Mucosa of descending colon (tissue), 3 donors: ENCODE data around the gene NGLY1. TPM values are rescaled to one million over a fixed set of nuclear protein-coding genes. Genes with fewer than 3 reads are reported as not detected.
A peak's percentile ranks its signal among the peaks of the same experiment; 100 is the strongest.

Source experiments
- ATAC-seq: fragments of 200-7000 bp; cut with Tn5 transposase; one replicate; pipeline ENCODE4 v1.9.1; 2020; ENCODE audit warnings: mild to moderate bottlenecking, moderate library complexity
- DNase-seq, 3 donors: peaks; one replicate each; pipeline ENCODE4 v3.0.0-alpha.2; 2020
- H3K36me3 ChIP-seq: fragments of 200-600 bp; one replicate; pipeline ENCODE4 v1.8.0; 2021; ENCODE audit warnings: low read depth, mild to moderate bottlenecking
- H3K4me1 ChIP-seq: fragments of 200-600 bp; one replicate; pipeline ENCODE4 v1.8.0; 2021; ENCODE audit warnings: low read depth, mild to moderate bottlenecking
- H3K4me3 ChIP-seq: fragments of 200-600 bp; one replicate; pipeline ENCODE4 v1.8.0; 2021; ENCODE audit warnings: mild to moderate bottlenecking
- H3K9me3 ChIP-seq: fragments of 200-600 bp; one replicate; pipeline ENCODE4 v1.8.0; 2021; ENCODE audit warnings: mild to moderate bottlenecking
- intact Hi-C, 2 donors: fragments of 100-400 bp; cut with DNase I in 1 of 2; cut with micrococcal nuclease in 1 of 2; formaldehyde crosslinking; loops; one replicate each; pipeline versions ENCODE4 v1.11.0 to v1.11.1; 2022; cut with DNase I, micrococcal nuclease
- total RNA-seq, 3 donors: library from RNA; stranded (reverse); fragmentation: NEBNext Ultra II Directional in 2 of 3; extraction: Animal tissue kit (Norgen Biotek cat#: 25700) in 2 of 3; gene quantifications; one replicate each; pipeline versions ENCODE4 v1.2.1 to v1.2.4, GENCODE V29; 2021 to 2023
- TF ChIP-seq, protein P1 (sequence below): fragments of 200-600 bp; IDR thresholded peaks from one replicate; pipeline ENCODE4 v1.8.0; 2022; ENCODE audit warnings: antibody characterized with exemption, mild to moderate bottlenecking
- donor health status: DM: no; HTN: no; CAD: no; lungs with moderate emphysema.
- donor health status: DM: no; HTN: no; CAD: no.
- donor health status: DM: no; HTN: yes; CAD: no.

Gene NGLY1
- total RNA-seq, 3 donors from 2014 or later = 37.2 to 57.5 (median 41.1) TPM

DNA sequence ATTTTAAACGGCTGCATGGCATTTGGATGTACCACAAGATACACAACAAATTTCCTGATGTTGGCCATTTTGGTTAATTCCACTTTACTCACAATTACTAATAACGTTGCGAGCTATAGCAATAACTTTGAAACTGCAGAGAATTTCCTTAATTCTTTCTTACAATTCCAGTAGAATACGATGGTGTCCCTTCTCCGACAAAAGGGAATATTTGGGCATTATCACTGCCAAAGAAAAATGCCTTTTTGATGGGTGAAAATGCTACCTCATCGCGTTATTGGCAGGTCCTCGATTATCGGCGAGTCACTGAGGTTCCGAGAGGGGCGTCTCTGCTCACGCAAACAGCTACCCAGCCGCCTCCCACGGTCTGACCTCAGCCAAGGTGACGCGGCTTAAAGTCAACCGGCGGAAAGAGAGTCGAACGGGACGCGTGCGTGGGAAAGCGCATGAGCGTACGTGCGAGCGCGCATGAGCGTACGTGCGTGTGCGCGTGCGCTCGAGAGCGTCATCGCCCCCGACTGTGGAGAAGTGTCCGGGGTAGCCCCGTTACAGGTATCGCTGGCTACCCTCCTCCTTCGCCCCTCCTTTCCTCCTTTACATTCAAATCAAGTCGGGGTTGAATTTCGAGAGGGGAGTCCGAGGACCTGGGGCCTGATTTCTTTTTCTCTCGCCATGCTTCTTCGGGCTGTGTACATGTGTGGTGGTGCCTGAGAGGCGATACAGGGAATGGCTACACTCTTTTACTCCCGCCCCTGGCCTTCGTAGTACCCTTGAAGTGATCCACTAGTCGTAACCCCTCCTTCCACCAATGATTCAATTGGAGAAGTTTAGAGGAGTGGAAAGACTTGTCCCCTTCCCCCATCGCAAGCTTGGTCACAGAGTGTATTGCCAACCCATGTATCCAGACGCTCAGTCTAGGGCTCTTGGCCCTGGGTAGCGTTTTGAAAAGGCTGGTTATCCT is 6.6 kb upstream of the NGLY1 start, which contains the start of gene OXSM:
Gene OXSM (plus strand): TSS at position 495 of the 961 bp plus-strand sequence. CDS start 931 bp downstream, outside the sequence.
- Histone ChIP-seq H3K4me3 (peak within 1 kb of the TSS; percentile 43), H3K4me1 (peaks cover 18% of the 10 kb centered on the region), H3K9me3 (no peaks in the 10 kb centered on the region), H3K36me3 (no peaks in the 10 kb centered on the region)
- TF ChIP-seq, protein P1, sequence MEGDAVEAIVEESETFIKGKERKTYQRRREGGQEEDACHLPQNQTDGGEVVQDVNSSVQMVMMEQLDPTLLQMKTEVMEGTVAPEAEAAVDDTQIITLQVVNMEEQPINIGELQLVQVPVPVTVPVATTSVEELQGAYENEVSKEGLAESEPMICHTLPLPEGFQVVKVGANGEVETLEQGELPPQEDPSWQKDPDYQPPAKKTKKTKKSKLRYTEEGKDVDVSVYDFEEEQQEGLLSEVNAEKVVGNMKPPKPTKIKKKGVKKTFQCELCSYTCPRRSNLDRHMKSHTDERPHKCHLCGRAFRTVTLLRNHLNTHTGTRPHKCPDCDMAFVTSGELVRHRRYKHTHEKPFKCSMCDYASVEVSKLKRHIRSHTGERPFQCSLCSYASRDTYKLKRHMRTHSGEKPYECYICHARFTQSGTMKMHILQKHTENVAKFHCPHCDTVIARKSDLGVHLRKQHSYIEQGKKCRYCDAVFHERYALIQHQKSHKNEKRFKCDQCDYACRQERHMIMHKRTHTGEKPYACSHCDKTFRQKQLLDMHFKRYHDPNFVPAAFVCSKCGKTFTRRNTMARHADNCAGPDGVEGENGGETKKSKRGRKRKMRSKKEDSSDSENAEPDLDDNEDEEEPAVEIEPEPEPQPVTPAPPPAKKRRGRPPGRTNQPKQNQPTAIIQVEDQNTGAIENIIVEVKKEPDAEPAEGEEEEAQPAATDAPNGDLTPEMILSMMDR = no peak
- intact Hi-C loops = no loop called here
- peak; percentile 92 to 96 (median 92) for DNase-seq
- ATAC-seq = peak; percentile 99

DNA sequence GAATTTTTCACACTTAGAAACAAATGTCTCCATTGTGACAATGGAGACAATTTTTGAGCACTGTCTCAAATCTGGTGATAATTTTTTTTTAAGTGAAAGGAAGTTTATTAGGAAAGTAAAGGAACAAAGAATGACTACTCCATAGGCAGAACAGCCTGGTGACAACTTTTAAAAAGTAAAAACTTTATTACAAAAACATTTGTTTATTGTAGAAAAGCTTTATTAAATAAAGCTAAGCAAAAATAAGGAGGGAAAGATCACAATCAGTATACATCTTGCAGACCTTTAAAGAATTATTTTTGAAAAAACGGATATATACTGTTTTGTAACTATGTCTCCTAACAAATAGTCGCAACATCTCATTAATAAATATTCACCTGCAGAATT is 6.0 kb upstream of the NGLY1 start:
- peak overlapping the region; percentile 43 for H3K4me3 ChIP-seq
- TF ChIP-seq, protein P1 = no peak
- no peak for DNase-seq
- intact Hi-C loops = no loop called here
- no peaks in the 10 kb centered on the region for H3K36me3 ChIP-seq
- ATAC-seq = no peak
- H3K9me3 ChIP-seq = no peaks in the 10 kb centered on the region
- peaks cover 18% of the 10 kb centered on the region for H3K4me1 ChIP-seq

DNA sequence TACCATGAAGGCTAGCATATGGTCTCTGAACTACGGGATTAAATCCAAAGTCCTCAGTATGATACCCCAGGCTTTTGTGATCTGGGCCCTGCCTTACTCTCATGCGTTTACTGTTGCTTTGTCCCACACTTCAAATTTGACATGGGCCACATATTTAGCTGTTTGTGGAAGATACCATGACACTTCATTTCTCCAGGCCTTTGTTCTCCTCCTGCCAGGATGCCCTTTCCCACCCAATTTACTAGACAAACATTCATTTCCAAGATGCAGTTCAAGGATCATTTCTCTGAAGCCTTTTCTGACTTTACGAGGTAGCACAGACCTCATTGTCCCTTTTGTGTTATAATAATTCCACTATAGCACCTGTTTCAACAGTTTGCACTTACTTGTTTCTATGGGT is 4.4 kb upstream of the NGLY1 start:
- TF ChIP-seq, protein P1 = no peak
- intact Hi-C loops = no loop called here
- H3K4me1 ChIP-seq = peaks cover 18% of the 10 kb centered on the region
- H3K4me3 ChIP-seq = no peak overlapping the region
- no peaks in the 10 kb centered on the region for H3K9me3 ChIP-seq
- DNase-seq = no peak
- ATAC-seq = peak; percentile 2
- H3K36me3 ChIP-seq = no peaks in the 10 kb centered on the region

DNA sequence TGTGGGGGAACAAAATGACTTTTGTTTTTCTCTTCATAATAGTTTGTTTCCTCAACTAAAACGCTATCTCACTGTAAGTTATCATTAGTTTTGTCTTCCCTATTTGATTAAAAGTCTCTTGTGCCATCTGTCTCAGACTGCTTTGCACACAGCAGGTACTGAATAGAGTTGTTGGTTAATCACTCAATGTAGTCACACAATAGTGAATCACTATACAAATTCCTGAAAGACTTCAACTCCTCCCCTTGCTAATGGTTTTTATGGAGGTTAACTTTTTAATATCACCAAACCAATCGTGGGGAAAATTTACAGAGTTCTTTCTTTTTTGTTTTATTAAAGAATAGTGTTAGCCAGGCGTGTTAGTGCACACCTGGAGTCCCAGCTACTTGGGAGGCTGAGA is 2.6 kb upstream of the NGLY1 start:
- Histone ChIP-seq H3K9me3 (no peaks in the 10 kb centered on the region), H3K4me3 (no peak overlapping the region), H3K36me3 (no peaks in the 10 kb centered on the region), H3K4me1 (peaks cover 25% of the 10 kb centered on the region)
- no peak for ATAC-seq
- DNase-seq = no peak
- intact Hi-C loops = no loop called here
- TF ChIP-seq, protein P1 = no peak

DNA sequence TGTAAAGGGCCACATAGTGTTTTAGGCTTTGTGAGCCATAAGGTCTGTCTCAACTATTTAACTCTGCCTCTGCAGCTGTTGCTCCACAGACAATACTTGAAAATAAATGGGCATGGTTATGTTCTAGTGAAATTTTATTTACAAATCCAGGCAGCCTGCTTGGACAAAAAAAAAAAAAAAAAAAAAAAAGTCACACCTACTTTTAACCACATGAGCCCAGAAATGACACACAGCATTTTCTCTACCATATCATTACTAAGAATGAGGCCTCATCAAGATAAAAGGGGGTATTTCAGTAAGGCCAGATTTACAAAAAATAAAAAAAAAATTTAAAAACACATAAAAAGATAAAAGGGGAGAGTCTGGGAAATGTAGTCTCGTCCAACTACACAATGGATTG is 1.7 kb upstream of the NGLY1 start:
- Histone ChIP-seq H3K36me3 (no peaks in the 10 kb centered on the region), H3K9me3 (no peaks in the 10 kb centered on the region), H3K4me1 (peaks cover 20% of the 10 kb centered on the region), H3K4me3 (no peak overlapping the region)
- ATAC-seq (no peak), DNase-seq (no peak)
- intact Hi-C loops = no loop called here
- TF ChIP-seq, protein P1 = no peak
